Testis (tissue), 2 donors: ENCODE results near the gene APRT.

Experiments
- POLR2A ChIP-seq: fragments of 450-650 bp; IDR thresholded peaks from one replicate; pipeline ENCODE4 v1.6.1; 2017; ENCODE audit warnings: antibody characterized with exemption, mild to moderate bottlenecking, moderate library complexity
- TF ChIP-seq, protein P1 (sequence below), 3 experiments: fragments of 450-650 bp in 2 of 3; fragments of 200-600 bp in 1 of 3; sonication (generic) in 1 of 3; IDR thresholded peaks; one replicate each; pipeline ENCODE4 v1.5.1; 2016 to 2019; ENCODE audit warnings: antibody characterized with exemption in 3 of 3, mild to moderate bottlenecking in 2 of 3, moderate library complexity in 1 of 3

DNA sequence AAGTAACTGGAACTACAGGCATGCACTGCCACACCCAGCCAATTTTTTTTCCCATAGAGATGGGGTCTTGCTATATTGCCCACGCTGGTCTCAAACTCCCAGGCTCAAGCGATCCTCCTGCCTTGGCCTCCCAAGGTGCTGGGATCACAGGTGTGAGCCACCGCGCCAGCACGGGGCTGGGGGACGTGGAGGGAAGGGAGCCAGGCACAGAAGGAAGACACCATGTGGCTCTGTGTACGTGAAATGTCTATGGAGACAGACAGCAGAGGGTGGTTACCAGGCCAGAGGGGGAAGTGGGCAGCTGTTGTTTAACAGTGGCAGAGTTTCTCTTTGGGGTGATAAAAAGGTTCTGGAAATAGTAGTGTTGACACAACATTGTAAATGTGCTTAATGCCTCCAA lies 22.1 kb downstream of the APRT start:
- TF ChIP-seq POLR2A, result no peak
- TF ChIP-seq, protein P1, sequence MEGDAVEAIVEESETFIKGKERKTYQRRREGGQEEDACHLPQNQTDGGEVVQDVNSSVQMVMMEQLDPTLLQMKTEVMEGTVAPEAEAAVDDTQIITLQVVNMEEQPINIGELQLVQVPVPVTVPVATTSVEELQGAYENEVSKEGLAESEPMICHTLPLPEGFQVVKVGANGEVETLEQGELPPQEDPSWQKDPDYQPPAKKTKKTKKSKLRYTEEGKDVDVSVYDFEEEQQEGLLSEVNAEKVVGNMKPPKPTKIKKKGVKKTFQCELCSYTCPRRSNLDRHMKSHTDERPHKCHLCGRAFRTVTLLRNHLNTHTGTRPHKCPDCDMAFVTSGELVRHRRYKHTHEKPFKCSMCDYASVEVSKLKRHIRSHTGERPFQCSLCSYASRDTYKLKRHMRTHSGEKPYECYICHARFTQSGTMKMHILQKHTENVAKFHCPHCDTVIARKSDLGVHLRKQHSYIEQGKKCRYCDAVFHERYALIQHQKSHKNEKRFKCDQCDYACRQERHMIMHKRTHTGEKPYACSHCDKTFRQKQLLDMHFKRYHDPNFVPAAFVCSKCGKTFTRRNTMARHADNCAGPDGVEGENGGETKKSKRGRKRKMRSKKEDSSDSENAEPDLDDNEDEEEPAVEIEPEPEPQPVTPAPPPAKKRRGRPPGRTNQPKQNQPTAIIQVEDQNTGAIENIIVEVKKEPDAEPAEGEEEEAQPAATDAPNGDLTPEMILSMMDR (IDR thresholded peaks at IDR 0.05), result no peak
